Bronchial epithelial cell (primary cell): ENCODE data around the gene SLIT3. TPM values are rescaled to one million over a fixed set of nuclear protein-coding genes. Genes with fewer than 3 reads are reported as not detected.

Source experiments
- DNase-seq: peaks from one replicate; pipeline ENCODE4 v3.0.0-alpha.2; 2010; ENCODE audit warnings: low read depth
- FAIRE-seq: peaks from 2 replicates; lab custom pipeline; 2011; peaks lifted over from hg19 to GRCh38; lab: Jason Lieb, UNC
- H3K27me3 ChIP-seq: 2 replicates; pipeline ENCODE4 v1.5.1; 2011; ENCODE audit warnings: low read length; ENCODE audit not compliant: control insufficient read depth, insufficient read depth
- H3K36me3 ChIP-seq: 2 replicates; pipeline ENCODE4 v1.5.1; 2011; ENCODE audit warnings: low read length; ENCODE audit not compliant: control insufficient read depth, insufficient read depth
- H3K4me3 ChIP-seq: 2 replicates; pipeline ENCODE4 v1.5.1; 2011; ENCODE audit warnings: mild to moderate bottlenecking, low read depth, low read length, control low read depth
- CTCF ChIP-seq: IDR thresholded peaks from 2 replicates; pipeline ENCODE4 v1.5.1; 2011; ENCODE audit warnings: mild to moderate bottlenecking, moderate library complexity, low read length, control low read depth, inconsistent platforms; ENCODE audit not compliant: insufficient read depth, severe bottlenecking
- total RNA-seq: library from RNA; depleted of rRNA; stranded (reverse); fragments of >200 nt; gene quantifications from 2 replicates; pipeline ENCODE4 v1.2.1, GENCODE V29; 2014

SLIT3 gene
- total RNA-seq, 1 donor from 2014 or later: 0.79 TPM

GRCh38 chr5:168951769-168952168 lies 349.2 kb downstream of the SLIT3 start:
- H3K4me3 ChIP-seq: no peak overlapping the region
- TF ChIP-seq CTCF: no peak
- DNase-seq: no peak
- FAIRE-seq: no peak
- H3K27me3 ChIP-seq: no peaks in the 10 kb centered on the region
- no peaks in the 10 kb centered on the region for H3K36me3 ChIP-seq

GRCh38 chr5:168951356-168951755 lies 349.6 kb downstream of the SLIT3 start:
- H3K4me3 ChIP-seq: no peak overlapping the region
- TF ChIP-seq CTCF: no peak
- H3K27me3 ChIP-seq: no peaks in the 10 kb centered on the region
- H3K36me3 ChIP-seq: no peaks in the 10 kb centered on the region
- FAIRE-seq (no peak), DNase-seq (no peak)

- FAIRE-seq (no peak), DNase-seq (no peak)
- Histone ChIP-seq H3K4me3 (no peak overlapping the region), H3K36me3 (no peaks in the 10 kb centered on the region), H3K27me3 (no peaks in the 10 kb centered on the region)
- TF ChIP-seq CTCF: no peak
Measured at GRCh38 chr5:168950241-168950951, 350.5 kb downstream of the SLIT3 start.

- Histone ChIP-seq H3K4me3 (no peak overlapping the region), H3K36me3 (no peaks in the 10 kb centered on the region), H3K27me3 (no peaks in the 10 kb centered on the region)
- DNase-seq (peak; percentile 17), FAIRE-seq (no peak)
- TF ChIP-seq CTCF: no peak
Measured at GRCh38 chr5:168948746-168949145, 352.2 kb downstream of the SLIT3 start.

DNA sequence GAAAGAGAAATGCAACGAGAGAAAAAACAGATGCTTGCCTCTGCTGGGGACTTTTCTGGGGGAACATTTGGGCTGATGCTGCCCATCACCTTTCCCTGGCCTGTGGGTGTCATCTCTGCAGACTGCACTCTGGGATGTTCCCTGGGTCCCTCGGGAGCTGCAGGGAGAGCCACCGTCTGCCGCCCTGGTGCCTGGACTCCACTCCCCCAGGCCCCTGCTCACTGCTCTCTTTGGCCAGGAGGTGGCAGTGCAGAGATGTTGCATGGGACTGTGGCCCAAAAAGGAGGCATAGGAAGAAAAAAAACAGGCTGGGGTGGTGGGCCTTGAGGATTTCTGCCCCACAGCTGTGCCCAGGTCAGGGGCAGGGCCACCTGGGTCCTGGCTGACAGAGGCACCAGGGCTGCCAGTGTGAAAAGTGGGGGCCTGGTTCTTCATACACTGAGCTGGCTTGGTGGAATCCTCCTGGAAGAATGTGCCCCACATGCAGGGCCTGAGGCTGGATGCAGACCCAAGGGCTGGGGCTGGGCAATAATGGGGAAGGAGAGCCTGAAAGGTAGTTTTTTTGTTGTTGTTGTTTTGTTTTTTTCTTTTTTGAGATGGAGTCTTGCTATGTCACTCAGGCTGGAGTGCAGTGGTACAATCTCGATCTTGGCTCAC lies 353.6 kb downstream of the SLIT3 start:
- H3K4me3 ChIP-seq: no peak overlapping the region
- no peaks in the 10 kb centered on the region for H3K36me3 ChIP-seq
- no peak for FAIRE-seq
- TF ChIP-seq CTCF: peak; percentile 80
- no peaks in the 10 kb centered on the region for H3K27me3 ChIP-seq
- peak; percentile 7 for DNase-seq
